Ectodermal cell (in vitro differentiated cells): Measurements from ENCODE around the gene CEMIP.
"Not testable (repeated sequence)": the region's sequence is repeated elsewhere in the genome, so short reads cannot be mapped to it uniquely, and the experiment has no call there.

ENCODE experiments used
- H3K27ac ChIP-seq: 2 replicates; pipeline ENCODE4 v1.7.0; 2013; ENCODE audit warnings: mild to moderate bottlenecking, low read depth, low read length; ENCODE audit not compliant: insufficient read depth, poor library complexity, severe bottlenecking
- H3K27me3 ChIP-seq: 2 replicates; pipeline ENCODE4 v1.7.0; 2013; ENCODE audit warnings: mild to moderate bottlenecking, low read length; ENCODE audit not compliant: insufficient read depth, control insufficient read depth, poor library complexity, severe bottlenecking
- H3K36me3 ChIP-seq: one replicate; pipeline ENCODE4 v1.7.0; 2013; ENCODE audit warnings: low read length; ENCODE audit not compliant: control insufficient read depth, insufficient read depth
- H3K4me1 ChIP-seq: one replicate; pipeline ENCODE4 v1.7.0; 2013; ENCODE audit warnings: low read length; ENCODE audit not compliant: control insufficient read depth, insufficient read depth
- H3K4me3 ChIP-seq: 2 replicates; pipeline ENCODE4 v1.7.0; 2013; ENCODE audit warnings: low read depth, low read length, control low read depth; ENCODE audit not compliant: insufficient read depth
- H3K9me3 ChIP-seq: 2 replicates; pipeline ENCODE4 v1.7.0; 2013; ENCODE audit warnings: mild to moderate bottlenecking, low read length, moderate library complexity; ENCODE audit not compliant: control insufficient read depth
- WGBS, 2 experiments: methylation state at CpG; one replicate each; pipeline ENCODE4 v1.1.7; 2013; ENCODE audit warnings: missing lambda C conversion rate in 2 of 2; 5-methylcytosine and 5-hydroxymethylcytosine counted together

CEMIP gene

DNA sequence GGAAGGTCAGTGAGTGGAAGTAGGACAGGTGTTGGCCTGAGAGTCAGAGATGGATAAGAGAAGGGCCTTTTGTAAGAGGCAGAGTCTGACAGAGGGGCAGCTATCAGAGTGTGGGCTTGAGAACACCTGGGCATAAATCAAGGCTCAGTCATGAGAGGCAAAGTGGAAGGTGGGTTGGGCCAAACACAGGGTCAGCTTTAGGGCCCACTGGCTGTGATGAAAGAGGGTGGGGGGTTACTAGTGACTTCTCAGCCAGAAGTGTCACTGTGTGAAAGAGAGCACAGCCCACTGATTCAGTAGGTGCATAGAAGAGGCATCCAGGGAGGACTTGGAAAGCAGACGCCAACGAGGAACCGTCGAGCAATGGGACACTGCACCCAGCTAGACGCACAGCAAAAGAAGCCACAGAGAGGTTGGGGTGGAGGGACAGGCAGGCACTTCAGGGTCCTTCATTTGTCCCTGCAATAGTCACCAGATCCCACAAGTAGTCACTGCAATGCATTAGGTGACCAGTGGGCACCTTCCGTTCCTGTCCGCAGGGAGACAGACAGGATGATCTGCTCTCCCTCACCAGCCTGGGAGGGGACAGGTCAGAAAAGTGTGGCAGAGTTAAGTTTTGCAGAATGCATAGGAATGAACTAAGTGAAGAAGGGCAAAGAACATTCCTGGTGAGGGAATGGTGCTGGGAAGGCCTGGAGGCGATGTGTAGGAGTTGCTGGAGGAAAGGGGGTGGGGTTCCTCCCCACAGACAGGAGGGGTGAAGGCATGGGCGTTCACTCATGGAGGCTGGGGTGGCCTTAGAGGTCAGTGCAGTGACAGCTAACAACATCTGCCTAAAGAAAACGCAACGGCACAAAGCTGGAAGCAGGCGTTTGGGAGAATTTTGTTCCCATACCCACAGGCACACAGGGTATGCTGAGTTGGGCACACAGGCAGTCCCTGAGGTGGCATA lies 174.1 kb downstream of the CEMIP start:
- no peaks in the 10 kb centered on the region for H3K27me3 ChIP-seq
- H3K9me3 ChIP-seq = no peaks in the 10 kb centered on the region
- H3K4me3 ChIP-seq = no peak overlapping the region
- H3K27ac ChIP-seq = no peak overlapping the region
- 93 to 94% methylated on average over 12 of the region's 12 CpGs for WGBS, 2 experiments
- no peaks in the 10 kb centered on the region for H3K36me3 ChIP-seq
- peaks cover 12% of the 10 kb centered on the region for H3K4me1 ChIP-seq

DNA sequence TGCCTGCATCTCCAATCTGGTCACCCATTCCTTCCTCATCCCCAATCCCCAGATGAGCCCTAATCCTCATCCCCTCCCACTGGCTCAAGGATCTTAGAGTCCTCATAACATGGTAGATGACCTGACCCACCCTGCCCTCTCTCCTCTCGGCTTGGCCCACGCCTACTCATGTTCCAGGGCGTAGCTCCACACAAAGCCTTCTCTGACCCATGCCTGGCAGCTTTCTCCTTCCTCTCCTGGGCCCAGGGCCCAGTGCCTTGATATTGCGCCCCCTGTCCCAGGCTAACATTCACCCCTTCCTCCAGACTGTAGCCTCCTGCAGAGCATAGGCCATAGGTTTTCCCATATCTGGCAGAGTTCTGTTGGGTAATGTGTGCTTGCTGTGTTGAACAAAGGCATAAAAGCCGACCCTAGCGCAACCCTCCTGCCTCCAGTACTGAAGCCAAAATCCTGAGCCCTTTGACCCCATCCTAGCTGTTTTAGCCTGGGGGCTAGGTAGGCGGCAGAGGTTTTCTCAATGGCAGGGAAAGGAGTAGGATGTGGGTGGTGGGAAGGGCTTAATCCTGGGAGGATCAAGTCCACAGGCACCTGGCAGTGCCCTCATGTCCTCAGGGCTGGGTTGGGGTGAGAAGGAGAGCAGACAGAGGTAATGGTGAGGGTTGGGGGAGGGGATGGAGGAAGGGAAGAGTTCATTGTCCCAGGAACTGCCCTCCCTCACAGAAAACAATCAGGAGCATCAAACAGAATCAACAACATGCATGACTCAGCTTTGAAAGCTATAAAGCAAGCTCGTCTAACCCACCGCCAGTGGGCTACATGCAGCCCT lies 175.0 kb downstream of the CEMIP start:
- H3K27me3 ChIP-seq = no peaks in the 10 kb centered on the region
- WGBS, 2 experiments = 78 to 83% methylated on average over 9 of the region's 9 CpGs
- H3K36me3 ChIP-seq = no peaks in the 10 kb centered on the region
- no peak overlapping the region for H3K27ac ChIP-seq
- H3K4me3 ChIP-seq = no peak overlapping the region
- peaks cover 12% of the 10 kb centered on the region for H3K4me1 ChIP-seq
- no peaks in the 10 kb centered on the region for H3K9me3 ChIP-seq

DNA sequence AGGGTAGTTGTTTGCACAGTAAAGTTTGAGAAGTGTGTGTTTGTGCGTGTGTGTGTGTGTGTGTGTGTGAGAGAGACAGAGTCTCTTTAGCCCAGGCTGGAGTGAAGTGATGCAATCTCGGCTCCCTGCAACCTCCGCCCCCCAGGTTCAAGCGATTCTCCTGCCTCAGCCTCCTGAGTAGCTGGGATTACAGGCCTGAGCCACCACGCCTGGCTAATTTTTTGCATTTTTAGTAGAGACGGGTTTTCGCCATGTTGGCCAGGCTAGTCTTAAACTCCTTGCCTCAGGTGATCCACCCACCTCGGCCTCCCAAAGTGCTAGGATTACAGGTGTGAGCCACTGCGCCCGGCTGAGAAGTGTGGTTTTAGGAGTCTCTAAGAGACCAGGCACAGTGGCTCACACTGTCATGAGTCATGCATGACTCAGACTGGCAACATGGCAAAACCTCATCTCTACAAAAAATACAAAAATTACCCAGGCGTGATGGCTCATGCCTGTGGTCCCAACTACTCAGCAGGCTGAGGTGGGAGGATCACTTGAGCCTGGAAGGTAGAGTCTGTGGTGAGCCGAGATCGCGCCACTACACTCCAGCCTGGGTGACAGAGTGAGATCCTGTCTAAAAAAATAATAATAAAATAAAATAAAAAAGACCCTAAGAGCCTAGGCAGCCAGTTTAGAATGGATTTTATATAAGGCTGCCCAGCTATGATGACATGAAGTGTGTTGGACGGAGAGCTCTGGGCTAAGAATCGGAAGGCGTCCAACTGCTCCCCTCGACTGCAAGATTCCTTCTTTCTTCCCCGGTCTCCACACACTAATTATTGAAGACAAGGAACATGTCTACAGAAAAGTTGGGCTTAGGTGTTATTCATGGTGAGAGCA lies 176.6 kb downstream of the CEMIP start:
- not testable (repeated sequence) for H3K27ac ChIP-seq, H3K36me3 ChIP-seq, H3K4me3 ChIP-seq, H3K27me3 ChIP-seq, H3K9me3 ChIP-seq
- 92% methylated on average over 16 to 18 of the region's 19 CpGs for WGBS, 2 experiments
- H3K4me1 ChIP-seq = peaks cover 12% of the 10 kb centered on the region

DNA sequence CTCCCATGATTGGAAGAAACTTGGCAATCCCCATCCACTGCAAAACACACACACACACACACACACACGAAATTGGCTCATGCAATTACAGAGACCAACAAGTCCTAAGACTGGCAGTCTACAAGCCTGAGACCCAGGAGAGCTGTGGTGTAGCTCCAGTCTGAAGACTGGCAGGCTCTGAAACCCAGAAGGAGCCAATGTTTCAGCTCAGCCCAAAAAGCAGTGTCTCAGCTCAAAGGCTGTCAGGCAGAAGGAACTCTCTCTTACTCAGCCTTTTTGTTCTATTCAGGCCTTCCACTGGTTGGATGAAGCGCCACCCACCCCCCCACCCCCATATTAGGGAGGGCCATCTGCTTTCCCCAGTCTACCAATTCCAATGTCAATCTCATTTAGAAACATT lies 178.4 kb downstream of the CEMIP start:
- peaks cover 12% of the 10 kb centered on the region for H3K4me1 ChIP-seq
- no peaks in the 10 kb centered on the region for H3K27me3 ChIP-seq
- H3K4me3 ChIP-seq = no peak overlapping the region
- no peaks in the 10 kb centered on the region for H3K36me3 ChIP-seq
- no peak overlapping the region for H3K27ac ChIP-seq
- H3K9me3 ChIP-seq = no peaks in the 10 kb centered on the region
- 72 to 76% methylated on average over 2 of the region's 2 CpGs for WGBS, 2 experiments

DNA sequence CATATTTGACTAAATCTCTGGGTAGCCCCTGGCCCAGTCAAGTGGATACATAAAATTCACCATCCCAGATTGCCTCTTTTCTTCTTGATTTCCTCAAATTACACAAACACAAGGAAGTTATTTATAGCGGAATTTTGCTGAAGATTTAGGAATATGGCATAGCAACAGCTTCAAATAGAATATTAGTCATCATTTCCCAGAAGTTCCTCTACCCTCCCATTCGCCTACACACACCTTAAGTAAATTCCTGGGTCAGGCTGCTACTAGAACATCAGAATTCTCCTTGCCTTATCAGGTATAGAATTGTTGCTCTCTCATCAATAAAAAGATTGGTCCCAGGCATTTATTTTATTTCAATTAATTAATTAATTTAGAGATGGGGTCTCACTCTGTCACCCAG lies 178.8 kb downstream of the CEMIP start:
- H3K27ac ChIP-seq = no peak overlapping the region
- H3K27me3 ChIP-seq = no peaks in the 10 kb centered on the region
- H3K9me3 ChIP-seq = no peaks in the 10 kb centered on the region
- H3K4me3 ChIP-seq = no peak overlapping the region
- H3K36me3 ChIP-seq = no peaks in the 10 kb centered on the region
- 97 to 100% methylated on average over 2 of the region's 2 CpGs for WGBS, 2 experiments
- H3K4me1 ChIP-seq = peaks cover 12% of the 10 kb centered on the region

DNA sequence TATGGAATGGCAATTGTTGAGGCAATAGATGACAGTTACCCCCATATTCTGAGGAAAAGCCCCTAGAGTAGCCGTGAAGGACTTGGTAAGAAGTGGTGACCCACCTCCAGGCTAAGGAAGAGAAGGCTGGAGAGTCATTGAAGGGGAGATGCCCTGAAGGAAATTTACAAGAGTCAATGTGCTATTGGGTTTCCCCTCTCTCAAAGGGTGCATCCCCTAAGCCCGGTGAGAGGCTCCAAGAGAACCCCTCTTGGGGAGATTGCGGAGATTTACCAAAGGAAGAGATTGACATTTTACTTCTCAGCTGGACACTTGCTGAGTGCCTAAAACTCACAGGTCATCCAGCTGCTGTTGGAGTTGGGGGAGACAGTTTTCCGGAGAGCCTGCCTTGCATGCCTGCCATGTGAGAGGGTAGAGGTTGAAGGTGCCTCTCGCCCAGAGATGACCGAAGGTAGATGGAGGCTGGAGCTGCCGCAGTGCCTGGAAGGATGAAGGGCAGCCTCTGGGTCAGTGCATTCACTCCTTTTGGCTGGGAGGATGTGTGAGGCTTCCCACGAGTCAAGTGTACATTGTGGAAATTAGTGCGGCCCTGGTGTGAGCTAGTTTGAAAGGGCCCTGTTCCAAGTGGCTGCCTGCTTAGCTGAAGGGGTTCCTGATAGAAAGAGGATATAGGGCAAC lies 179.8 kb downstream of the CEMIP start:
- 96 to 97% methylated on average over 9 of the region's 9 CpGs for WGBS, 2 experiments
- H3K27ac ChIP-seq = no peak overlapping the region
- no peaks in the 10 kb centered on the region for H3K9me3 ChIP-seq
- H3K4me3 ChIP-seq = no peak overlapping the region
- H3K27me3 ChIP-seq = no peaks in the 10 kb centered on the region
- peaks cover 9% of the 10 kb centered on the region for H3K4me1 ChIP-seq
- H3K36me3 ChIP-seq = no peaks in the 10 kb centered on the region

DNA sequence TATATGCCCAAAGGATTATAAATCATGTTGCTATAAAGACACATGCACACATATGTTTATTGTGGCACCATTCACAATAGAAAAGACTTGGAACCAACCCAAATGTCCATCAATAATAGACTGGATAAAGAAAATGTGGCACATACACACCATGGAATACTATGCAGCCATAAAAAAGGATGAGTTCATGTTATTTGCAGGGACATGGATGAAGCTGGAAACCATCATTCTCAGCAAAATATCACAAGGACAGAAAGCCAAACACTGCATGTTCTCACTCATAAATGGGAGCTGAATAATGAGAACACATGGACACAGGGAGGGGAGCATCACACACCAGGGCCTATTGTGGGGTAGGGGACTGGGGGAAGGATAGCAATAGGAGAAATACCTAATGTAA lies 186.3 kb downstream of the CEMIP start:
- H3K4me1 ChIP-seq = peaks cover 12% of the 10 kb centered on the region
- not testable (repeated sequence) for H3K27ac ChIP-seq, H3K36me3 ChIP-seq, H3K4me3 ChIP-seq, H3K27me3 ChIP-seq, H3K9me3 ChIP-seq

DNA sequence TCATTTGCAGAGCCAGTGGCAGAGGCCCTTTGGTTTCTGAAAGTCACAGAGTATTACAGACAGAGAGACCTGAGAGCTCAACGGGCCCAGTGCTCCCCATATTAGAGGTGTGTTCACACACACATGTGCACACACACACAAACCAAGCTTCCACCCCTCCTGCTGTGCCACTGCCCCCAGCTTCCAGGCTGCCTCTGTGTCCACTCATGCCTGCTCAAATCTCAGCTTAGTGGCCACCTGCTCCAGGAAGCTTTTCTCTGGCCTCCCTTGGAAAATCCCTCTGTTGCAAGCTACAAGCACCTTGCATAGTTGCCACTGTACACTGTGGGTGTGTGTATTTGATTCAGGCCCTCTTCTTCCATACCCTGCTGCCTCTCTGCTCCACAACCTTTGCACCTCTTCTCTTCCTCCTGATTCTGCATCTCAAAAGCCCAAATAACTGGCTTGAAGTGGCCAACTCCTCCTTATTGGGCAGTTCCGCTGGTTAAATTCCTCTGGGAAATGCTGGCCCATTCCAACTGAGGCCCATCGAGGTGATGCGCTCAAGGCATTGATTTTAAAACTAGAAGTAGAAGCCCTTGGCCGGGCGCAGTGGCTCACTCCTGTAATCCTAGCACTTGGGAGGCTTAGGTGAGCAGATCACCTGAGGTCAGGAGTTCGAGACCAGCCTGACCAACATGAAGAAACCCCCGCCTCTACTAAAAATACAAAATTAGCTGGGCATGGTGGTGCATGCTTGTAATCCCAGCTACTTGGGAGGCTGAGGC lies 187.4 kb downstream of the CEMIP start:
- no peak overlapping the region for H3K27ac ChIP-seq
- H3K9me3 ChIP-seq = no peaks in the 10 kb centered on the region
- peaks cover 12% of the 10 kb centered on the region for H3K4me1 ChIP-seq
- H3K36me3 ChIP-seq = no peaks in the 10 kb centered on the region
- no peak overlapping the region for H3K4me3 ChIP-seq
- WGBS, 2 experiments = 91 to 92% methylated on average over 8 of the region's 8 CpGs
- no peaks in the 10 kb centered on the region for H3K27me3 ChIP-seq

DNA sequence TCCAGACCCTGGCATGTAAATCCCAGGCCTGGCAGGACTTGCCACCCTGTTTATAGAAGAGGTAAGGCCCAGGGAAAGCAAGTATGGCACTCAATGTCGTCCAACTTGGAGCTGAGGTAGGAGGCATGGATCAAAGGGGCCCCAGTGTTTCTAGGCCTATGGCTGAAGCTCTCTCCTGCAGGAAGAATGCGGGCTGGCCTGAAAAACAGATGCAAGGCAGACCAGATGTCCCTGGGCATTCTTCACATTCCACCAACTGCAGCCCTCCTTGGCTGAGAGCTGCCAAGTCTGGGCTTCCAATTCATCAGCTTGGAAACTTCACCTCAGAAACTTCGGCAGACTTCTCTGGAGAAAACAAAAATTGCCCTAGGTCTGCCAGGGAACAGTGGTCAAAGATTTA lies 188.3 kb downstream of the CEMIP start:
- WGBS, 2 experiments = 54% methylated on average over 3 of the region's 3 CpGs
- Histone ChIP-seq H3K27me3 (no peaks in the 10 kb centered on the region), H3K4me1 (peaks cover 12% of the 10 kb centered on the region), H3K9me3 (no peaks in the 10 kb centered on the region), H3K27ac (no peak overlapping the region), H3K4me3 (no peak overlapping the region), H3K36me3 (no peaks in the 10 kb centered on the region)
